ENCODE data around the gene MAPK7. TPM values are rescaled to one million over a fixed set of nuclear protein-coding genes. Genes with fewer than 3 reads are reported as not detected.

Gene MAPK7
- total and polyA plus RNA-seq, 2 donors (not counting 3 experiments of a cell fraction or from before 2014, with no cell fraction given): 16.8 to 30.7 TPM

DNA sequence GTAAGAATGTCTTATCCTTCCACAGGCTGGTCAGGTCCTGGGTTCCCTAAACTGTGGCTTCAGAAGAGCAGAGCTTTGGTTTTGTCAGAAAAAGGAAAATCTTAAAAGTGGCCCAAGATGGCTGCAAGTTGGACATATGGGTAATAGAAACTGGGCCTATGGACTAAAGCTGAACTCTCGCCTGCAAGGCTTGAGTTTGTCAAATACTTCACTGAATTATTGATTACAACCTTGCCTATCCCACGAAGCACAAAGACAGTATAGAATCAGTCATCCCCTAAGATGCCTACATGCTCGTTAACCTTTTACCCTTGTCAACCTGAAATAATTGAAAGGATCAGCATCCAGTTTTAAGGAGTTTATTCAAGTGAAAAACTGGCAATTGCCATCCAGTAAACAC, 53.4 kb downstream of the MAPK7 start:
- CTCF ChIA-PET: no interaction called here
- Histone ChIP-seq H3K4me2 (ENCODE audit: insufficient read depth, low read length) (no peak overlapping the region), H3K4me1 (ENCODE audit: control insufficient read depth, extremely low read depth, insufficient read depth, low read length) (no peaks in the 10 kb centered on the region), H2AFZ (ENCODE audit: low read depth, low read length) (no peak overlapping the region), H3K9ac (replicated peaks; ENCODE audit: extremely low read depth, insufficient read depth, low read length) (no peak overlapping the region), H3K4me3 (replicated peaks in 1 of 3; ENCODE audit: insufficient read depth in 1 of 3, low read depth in 1 of 3, low read length in 3 of 3) (no peak overlapping the region), H4K20me1 (replicated peaks; ENCODE audit: control insufficient read depth, extremely low read depth, insufficient read depth, low read length) (no peaks in the 10 kb centered on the region), H3K9me3 (replicated peaks; ENCODE audit: control insufficient read depth, insufficient read depth, low read length) (no peaks in the 10 kb centered on the region), H3K27ac (ENCODE audit: insufficient read depth, low read depth, low read length) (no peak overlapping the region), H3K27me3 (ENCODE audit: control insufficient read depth in 2 of 2, insufficient read depth in 2 of 2, low read length in 2 of 2) (peaks cover 2 to 3% of the 10 kb centered on the region in 2 experiments), H3K9me1 (replicated peaks; ENCODE audit: control insufficient read depth, extremely low read depth, insufficient read depth, low read length) (no peaks in the 10 kb centered on the region), H3K36me3 (ENCODE audit: control insufficient read depth in 2 of 2, extremely low read depth in 1 of 2, insufficient read depth in 2 of 2, low read length in 2 of 2) (no peaks in the 10 kb centered on the region), H3K79me2 (ENCODE audit: control insufficient read depth, insufficient read depth, low read length) (no peaks in the 10 kb centered on the region)
- dilution Hi-C loops (cut with MboI; ENCODE audit: extremely low pct_ligation_motif_present, low sequenced_read_pairs): no loop called here
- POLR2A ChIA-PET: no interaction called here
- intact Hi-C loops (cut with micrococcal nuclease): no loop called here
- FAIRE-seq (no peak), DNase-seq (ENCODE audit: low read depth, low spot score) (no peak)
- BruUV-seq (replicated peaks): no TSS peak
- TF ChIP-seq, protein P1, sequence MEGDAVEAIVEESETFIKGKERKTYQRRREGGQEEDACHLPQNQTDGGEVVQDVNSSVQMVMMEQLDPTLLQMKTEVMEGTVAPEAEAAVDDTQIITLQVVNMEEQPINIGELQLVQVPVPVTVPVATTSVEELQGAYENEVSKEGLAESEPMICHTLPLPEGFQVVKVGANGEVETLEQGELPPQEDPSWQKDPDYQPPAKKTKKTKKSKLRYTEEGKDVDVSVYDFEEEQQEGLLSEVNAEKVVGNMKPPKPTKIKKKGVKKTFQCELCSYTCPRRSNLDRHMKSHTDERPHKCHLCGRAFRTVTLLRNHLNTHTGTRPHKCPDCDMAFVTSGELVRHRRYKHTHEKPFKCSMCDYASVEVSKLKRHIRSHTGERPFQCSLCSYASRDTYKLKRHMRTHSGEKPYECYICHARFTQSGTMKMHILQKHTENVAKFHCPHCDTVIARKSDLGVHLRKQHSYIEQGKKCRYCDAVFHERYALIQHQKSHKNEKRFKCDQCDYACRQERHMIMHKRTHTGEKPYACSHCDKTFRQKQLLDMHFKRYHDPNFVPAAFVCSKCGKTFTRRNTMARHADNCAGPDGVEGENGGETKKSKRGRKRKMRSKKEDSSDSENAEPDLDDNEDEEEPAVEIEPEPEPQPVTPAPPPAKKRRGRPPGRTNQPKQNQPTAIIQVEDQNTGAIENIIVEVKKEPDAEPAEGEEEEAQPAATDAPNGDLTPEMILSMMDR (IDR thresholded peaks at IDR 0.05; ENCODE audit: extremely low read depth in 1 of 2, insufficient read depth in 1 of 2, low read depth in 1 of 2, low read length in 2 of 2): no peak

MicroRNA genes within 50 kb of the gene (microRNA counts, 767-probe panel; counts per million panel counts)
- microRNA hsa-miR-1180: 723 counts per million, percentile 96 among the panel's probes with 10 or more counts

Small RNA genes lying within 50 kb of the gene (microRNA-seq; reads per million reads assigned to microRNA genes)
- 803 reads per million, percentile 80 among the genes with 10 or more reads in this experiment for gene MIR1180 (ENCODE audit: borderline number of aligned reads, borderline replicate concordance)

Small RNA genes lying within 50 kb of the gene (small RNA-seq; reads per million reads assigned to genes)
- gene MIR1180 (ENCODE audit: insufficient read depth, insufficient read length, low read depth, low replicate concordance) (not detected), gene RF00537 (ENCODE audit: insufficient read depth, insufficient read length, low read depth, low replicate concordance) (not detected)

Other genes with a start within 250 kb of the MAPK7 start
- gene EPN2, start 141.1 kb upstream of the MAPK7 start, total RNA-seq: 55.3 and 70.5 TPM in 2 replicates
- 39.6 and 40.3 TPM in 2 replicates for gene EPN2, start 141.1 kb upstream of the MAPK7 start, polyA plus RNA-seq
- gene B9D1, start 15.8 kb upstream of the MAPK7 start, total RNA-seq: 17.9 and 20.5 TPM in 2 replicates
- gene B9D1, start 15.8 kb upstream of the MAPK7 start, polyA plus RNA-seq: 55.8 and 66.0 TPM in 2 replicates
- not detected in 2 replicates for gene MFAP4, start 8.7 kb downstream of the MAPK7 start, total RNA-seq
- not detected in 2 replicates for gene MFAP4, start 8.7 kb downstream of the MAPK7 start, polyA plus RNA-seq
- 0.11 TPM in 1 of 2 replicates, not detected in the other for gene RNF112, start 32.7 kb downstream of the MAPK7 start, total RNA-seq
- gene RNF112, start 32.7 kb downstream of the MAPK7 start, polyA plus RNA-seq: 0.05 and 0.06 TPM in 2 replicates
- 0.90 and 3.3 TPM in 2 replicates for gene SLC47A1, start 155.4 kb downstream of the MAPK7 start, total RNA-seq
- gene SLC47A1, start 155.4 kb downstream of the MAPK7 start, polyA plus RNA-seq: 6.9 and 8.0 TPM in 2 replicates

All from endothelial cell of umbilical vein (primary cell).